Transverse colon (tissue), 4 donors: ENCODE measurements around the gene FAR2. TPM values are rescaled to one million over a fixed set of nuclear protein-coding genes. Genes with fewer than 3 reads are reported as not detected.

ENCODE experiments used
- DNase-seq: peaks from one replicate; pipeline ENCODE4 v3.0.0-alpha.2; 2019
- H3K27ac ChIP-seq, 4 donors: fragments of 200-600 bp; sonication (generic); 2 replicates each; pipeline ENCODE4 v1.5.1; 2016 to 2018; ENCODE audit warnings: inconsistent platforms in 4 of 4
- H3K27me3 ChIP-seq: fragments of 200-600 bp; sonication (generic); 2 replicates; pipeline ENCODE4 v1.5.1; 2017; ENCODE audit warnings: inconsistent platforms
- H3K36me3 ChIP-seq, 4 donors: fragments of 200-600 bp; sonication (generic); 2 replicates each; pipeline ENCODE4 v1.5.1; 2017 to 2019; ENCODE audit warnings: inconsistent platforms in 4 of 4
- H3K4me1 ChIP-seq, 4 donors: fragments of 200-600 bp; sonication (generic); 2 replicates each; pipeline ENCODE4 v1.5.1; 2017 to 2020; ENCODE audit warnings: inconsistent platforms in 4 of 4
- H3K4me3 ChIP-seq, 4 donors: fragments of 200-600 bp; sonication (generic); 1 replicate in 1 of 4; 2 replicates in 3 of 4; pipeline versions ENCODE4 v1.5.1 to v1.6.1; 2017 to 2019; ENCODE audit warnings: inconsistent platforms in 4 of 4
- H3K9me3 ChIP-seq, 2 donors: fragments of 200-600 bp; sonication (generic); 2 replicates each; pipeline ENCODE4 v1.5.1; 2017 to 2019; ENCODE audit warnings: inconsistent platforms in 2 of 2
- CTCF ChIP-seq, 5 experiments: fragments of 200-600 bp in 3 of 5; fragments of 450-650 bp in 2 of 5; sonication (generic) in 3 of 5; IDR thresholded peaks; 1 replicate in 2 of 5; 2 replicates in 3 of 5; pipeline ENCODE4 v1.5.1; 2016 to 2017; ENCODE audit warnings: antibody characterized with exemption in 5 of 5, inconsistent platforms in 3 of 5, mild to moderate bottlenecking in 2 of 5, moderate library complexity in 1 of 5
- EP300 ChIP-seq: sonication (generic); formaldehyde crosslinking; IDR thresholded peaks from one replicate; pipeline ENCODE4 v1.6.1; 2017; ENCODE audit warnings: antibody characterized with exemption, low read depth
- POLR2A ChIP-seq: fragments of 450-650 bp; IDR thresholded peaks from one replicate; pipeline ENCODE4 v1.6.1; 2016; ENCODE audit warnings: antibody characterized with exemption, mild to moderate bottlenecking, moderate library complexity
- POLR2AphosphoS5 ChIP-seq, 3 donors: sonication (generic); formaldehyde crosslinking; IDR thresholded peaks; one replicate each; pipeline ENCODE4 v1.6.1; 2016; ENCODE audit warnings: antibody characterized with exemption in 3 of 3
- WGBS, 2 donors: methylation state at CpG; one replicate each; pipeline ENCODE4 v1.1.5; 2018; ENCODE audit warnings: low coverage in 1 of 2; 5-methylcytosine and 5-hydroxymethylcytosine counted together
- in situ Hi-C, 4 donors: fragments of 200-750 bp; cut with MboI; loops; one replicate each; pipeline versions ENCODE4 v1.15.0 to v1.15.1; 2017; ENCODE audit warnings: low sequenced_read_pairs in 3 of 4, low pct_ligation_motif_present in 1 of 4, low pct_unique_long_range_greater_than_20kb in 1 of 4
- intact Hi-C: fragments of 100-400 bp; cut with DNase I; formaldehyde crosslinking; loops from one replicate; pipeline ENCODE4 v1.15.1; 2023; ENCODE audit warnings: low total_unique reads
- total RNA-seq, 4 donors: library from RNA; depleted of rRNA; stranded (reverse); fragments of >200 nt; gene quantifications; one replicate each; pipeline ENCODE4 v1.1.0, GENCODE V29; 2016

The FAR2 gene
- total RNA-seq, 4 donors from 2014 or later = 57.6 to 72.7 (median 65.7) TPM

- Histone ChIP-seq H3K27me3 (no peaks in the 10 kb centered on the region), H3K36me3 (no peaks in the 10 kb centered on the region), H3K4me3 (no peak overlapping the region), H3K4me1 (peaks cover 8 to 31% (median 24%) of the 10 kb centered on the region in 4 donors), H3K27ac (peak overlapping the region in 2 of 4 donors; percentile 80 to 81), H3K9me3 (no peaks in the 10 kb centered on the region)
- in situ Hi-C loops (no loop called here), intact Hi-C loops (no loop called here)
- 80 to 81% methylated on average over 1 to 2 of the region's 2 CpGs for WGBS, 2 donors
- TF ChIP-seq POLR2AphosphoS5 (IDR thresholded peaks at IDR 0.05) (no peak), POLR2A (no peak), CTCF (IDR thresholded peaks at IDR 0.05) (no peak), EP300 (no peak)
- DNase-seq = no peak
Measured at GRCh38 chr12:29240441-29240840, 91.4 kb downstream of the FAR2 start.

- peak; percentile 37 for DNase-seq
- Histone ChIP-seq H3K4me3 (no peak overlapping the region), H3K9me3 (no peaks in the 10 kb centered on the region), H3K27ac (peak overlapping the region; percentile 64 to 81 (median 78)), H3K4me1 (peaks cover 8 to 31% (median 24%) of the 10 kb centered on the region in 4 donors), H3K27me3 (no peaks in the 10 kb centered on the region), H3K36me3 (no peaks in the 10 kb centered on the region)
- no peak for TF ChIP-seq POLR2A
- peak; percentile 13 to 48 (median 28) for TF ChIP-seq CTCF (IDR thresholded peaks at IDR 0.05)
- peak in 1 of 3 donors; percentile 60 for TF ChIP-seq POLR2AphosphoS5 (IDR thresholded peaks at IDR 0.05)
- intact Hi-C loops = no loop called here
- 14 to 31% methylated on average over 5 to 7 of the region's 7 CpGs for WGBS, 2 donors
- in situ Hi-C loops = no loop called here
Measured at GRCh38 chr12:29241821-29242591, 92.9 kb downstream of the FAR2 start.

GRCh38 chr12:29242921-29243431 lies 93.9 kb downstream of the FAR2 start:
- H3K27ac ChIP-seq = peak overlapping the region; percentile 64 to 81 (median 78)
- no peak for DNase-seq
- peaks cover 8 to 31% (median 24%) of the 10 kb centered on the region in 4 donors for H3K4me1 ChIP-seq
- intact Hi-C loops = no loop called here
- in situ Hi-C loops = no loop called here
- no peak overlapping the region for H3K4me3 ChIP-seq
- TF ChIP-seq CTCF (IDR thresholded peaks at IDR 0.05) (no peak), POLR2AphosphoS5 (IDR thresholded peaks at IDR 0.05) (no peak), POLR2A (no peak), EP300 (no peak)
- 48 to 73% methylated on average over 4 of the region's 4 CpGs for WGBS, 2 donors
- H3K9me3 ChIP-seq = no peaks in the 10 kb centered on the region
- no peaks in the 10 kb centered on the region for H3K36me3 ChIP-seq
- H3K27me3 ChIP-seq = no peaks in the 10 kb centered on the region

- peaks cover 8 to 31% (median 24%) of the 10 kb centered on the region in 4 donors for H3K4me1 ChIP-seq
- no peak overlapping the region for H3K4me3 ChIP-seq
- TF ChIP-seq POLR2A = no peak
- no peak for TF ChIP-seq EP300
- TF ChIP-seq CTCF (IDR thresholded peaks at IDR 0.05) = no peak
- TF ChIP-seq POLR2AphosphoS5 (IDR thresholded peaks at IDR 0.05) = no peak
- in situ Hi-C loops = no loop called here
- WGBS, 2 donors = 92 to 93% methylated on average over 2 to 3 of the region's 3 CpGs
- H3K27ac ChIP-seq = no peak overlapping the region
- no peaks in the 10 kb centered on the region for H3K36me3 ChIP-seq
- no peak for DNase-seq
- H3K9me3 ChIP-seq = no peaks in the 10 kb centered on the region
- intact Hi-C loops = no loop called here
- H3K27me3 ChIP-seq = no peaks in the 10 kb centered on the region
Measured at GRCh38 chr12:29244159-29244765, 95.2 kb downstream of the FAR2 start.
